WTC11 (cell line): ENCODE measurements around the gene IDE. TPM values are rescaled to one million over a fixed set of nuclear protein-coding genes. Genes with fewer than 3 reads are reported as not detected.
A peak's percentile ranks its signal among the peaks of the same experiment; 100 is the strongest.

Experiments used
- ELF4 ChIP-seq: sonication (generic); formaldehyde crosslinking; IDR thresholded peaks from 2 replicates; pipeline ENCODE4 v1.8.1; 2022; ENCODE audit warnings: low read depth, mild to moderate bottlenecking, moderate library complexity, missing genetic modification reagents
- EMX1 ChIP-seq: fragments of 250-450 bp; sonication (Bioruptor Pico); IDR thresholded peaks from 2 replicates; pipeline ENCODE4 v1.8.0; 2021; ENCODE audit warnings: mild to moderate bottlenecking
- GABPB1 ChIP-seq: sonication (generic); formaldehyde crosslinking; IDR thresholded peaks from 2 replicates; pipeline ENCODE4 v1.8.1; 2023; ENCODE audit warnings: mild to moderate bottlenecking, missing genetic modification reagents
- IRF2 ChIP-seq: sonication (generic); formaldehyde crosslinking; IDR thresholded peaks from 2 replicates; pipeline ENCODE4 v1.8.0; 2022; ENCODE audit warnings: low read depth, missing genetic modification reagents, borderline replicate concordance
- JAZF1 ChIP-seq: fragments of 250-450 bp; sonication (Bioruptor Pico); IDR thresholded peaks from 2 replicates; pipeline ENCODE4 v1.9.0; 2021; ENCODE audit warnings: moderate library complexity, mild to moderate bottlenecking, inconsistent platforms
- MXD4 ChIP-seq: fragments of 250-450 bp; sonication (Bioruptor Pico); IDR thresholded peaks from 2 replicates; pipeline ENCODE4 v1.8.0; 2021; ENCODE audit warnings: mild to moderate bottlenecking, moderate library complexity, borderline replicate concordance
- OVOL2 ChIP-seq: fragments of 250-450 bp; sonication (Bioruptor Pico); IDR thresholded peaks from 2 replicates; pipeline ENCODE4 v1.9.0; 2021; ENCODE audit warnings: mild to moderate bottlenecking, borderline replicate concordance
- TEAD4 ChIP-seq: sonication (generic); formaldehyde crosslinking; IDR thresholded peaks from 2 replicates; pipeline ENCODE4 v1.8.0; 2022; ENCODE audit warnings: mild to moderate bottlenecking, missing genetic modification reagents
- TP53 ChIP-seq: sonication (generic); formaldehyde crosslinking; IDR thresholded peaks from 2 replicates; pipeline ENCODE4 v1.8.1; 2023; ENCODE audit warnings: mild to moderate bottlenecking, missing genetic modification reagents
- total RNA-seq: library from RNA; stranded (reverse); gene quantifications from 3 replicates; pipeline ENCODE4 v1.2.3, GENCODE V29; 2021
- TF ChIP-seq, protein P1 (sequence below): fragments of 250-450 bp; sonication (Bioruptor Pico); IDR thresholded peaks from 2 replicates; pipeline ENCODE4 v1.9.0; 2021; ENCODE audit warnings: mild to moderate bottlenecking, borderline replicate concordance
- TF ChIP-seq, protein P2 (sequence below): sonication (generic); formaldehyde crosslinking; IDR thresholded peaks from 2 replicates; pipeline ENCODE4 v1.8.1; 2022; ENCODE audit warnings: low read depth, missing genetic modification reagents, borderline replicate concordance
- TF ChIP-seq, protein P3 (sequence below): sonication (generic); formaldehyde crosslinking; IDR thresholded peaks from 2 replicates; pipeline ENCODE4 v1.8.1; 2023; ENCODE audit warnings: mild to moderate bottlenecking, moderate library complexity, missing genetic modification reagents
- TF ChIP-seq, protein P4 (sequence below): sonication (generic); formaldehyde crosslinking; IDR thresholded peaks from 2 replicates; pipeline ENCODE4 v1.8.1; 2023; ENCODE audit warnings: mild to moderate bottlenecking, missing genetic modification reagents, moderate library complexity
- TF ChIP-seq, protein P5 (sequence below): fragments of 250-450 bp; sonication (Bioruptor Pico); IDR thresholded peaks from 2 replicates; pipeline ENCODE4 v2.1.2; 2022; ENCODE audit warnings: mild to moderate bottlenecking, moderate library complexity
- TF ChIP-seq, protein P6 (sequence below): fragments of 250-450 bp; sonication (Bioruptor Pico); conservative IDR thresholded peaks from 2 replicates; pipeline ENCODE4 v1.9.0; 2021; ENCODE audit warnings: mild to moderate bottlenecking
- TF ChIP-seq, protein P7 (sequence below): sonication (generic); formaldehyde crosslinking; IDR thresholded peaks from 2 replicates; pipeline ENCODE4 v1.8.1; 2023; ENCODE audit warnings: mild to moderate bottlenecking, missing genetic modification reagents
- TF ChIP-seq, protein P8 (sequence below): sonication (generic); formaldehyde crosslinking; IDR thresholded peaks from 2 replicates; pipeline ENCODE4 v1.8.0; 2022; ENCODE audit warnings: mild to moderate bottlenecking, missing genetic modification reagents
- TF ChIP-seq, protein P9 (sequence below): fragments of 250-450 bp; sonication (Bioruptor Pico); IDR thresholded peaks from 2 replicates; pipeline ENCODE4 v1.9.0; 2021; ENCODE audit warnings: mild to moderate bottlenecking

IDE gene
- total RNA-seq, 1 experiment from 2014 or later: 50.5 TPM

DNA sequence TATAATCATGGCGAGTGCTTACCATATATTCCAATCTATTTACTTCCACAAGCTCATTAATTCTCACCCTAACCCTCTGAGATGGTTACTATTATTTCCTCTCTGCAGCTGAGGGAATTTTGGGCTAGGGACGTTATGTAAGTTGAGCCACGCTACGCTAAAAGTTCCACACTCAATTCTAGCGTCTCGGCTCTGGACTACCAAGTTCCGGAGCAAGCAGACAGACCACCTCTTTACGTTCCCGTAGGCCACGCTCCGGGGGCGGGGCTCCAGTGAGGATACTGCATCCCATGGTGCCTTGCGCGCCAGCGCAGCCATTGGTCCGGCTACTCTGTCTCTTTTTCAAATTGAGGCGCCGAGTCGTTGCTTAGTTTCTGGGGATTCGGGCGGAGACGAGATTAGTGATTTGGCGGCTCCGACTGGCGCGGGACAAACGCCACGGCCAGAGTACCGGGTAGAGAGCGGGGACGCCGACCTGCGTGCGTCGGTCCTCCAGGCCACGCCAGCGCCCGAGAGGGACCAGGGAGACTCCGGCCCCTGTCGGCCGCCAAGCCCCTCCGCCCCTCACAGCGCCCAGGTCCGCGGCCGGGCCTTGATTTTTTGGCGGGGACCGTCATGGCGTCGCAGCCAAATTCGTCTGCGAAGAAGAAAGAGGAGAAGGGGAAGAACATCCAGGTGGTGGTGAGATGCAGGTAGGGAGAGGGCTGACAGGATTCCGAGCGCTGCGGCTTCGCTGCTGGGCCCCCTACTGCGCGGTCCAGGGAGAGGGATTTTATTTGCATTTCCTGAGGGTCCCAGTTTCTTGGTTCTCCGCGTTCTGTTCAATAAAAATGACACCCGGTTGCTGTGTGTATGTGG is 19.1 kb upstream of the IDE start, which contains the start of gene KIF11 (continued):
- TF ChIP-seq, protein P1, sequence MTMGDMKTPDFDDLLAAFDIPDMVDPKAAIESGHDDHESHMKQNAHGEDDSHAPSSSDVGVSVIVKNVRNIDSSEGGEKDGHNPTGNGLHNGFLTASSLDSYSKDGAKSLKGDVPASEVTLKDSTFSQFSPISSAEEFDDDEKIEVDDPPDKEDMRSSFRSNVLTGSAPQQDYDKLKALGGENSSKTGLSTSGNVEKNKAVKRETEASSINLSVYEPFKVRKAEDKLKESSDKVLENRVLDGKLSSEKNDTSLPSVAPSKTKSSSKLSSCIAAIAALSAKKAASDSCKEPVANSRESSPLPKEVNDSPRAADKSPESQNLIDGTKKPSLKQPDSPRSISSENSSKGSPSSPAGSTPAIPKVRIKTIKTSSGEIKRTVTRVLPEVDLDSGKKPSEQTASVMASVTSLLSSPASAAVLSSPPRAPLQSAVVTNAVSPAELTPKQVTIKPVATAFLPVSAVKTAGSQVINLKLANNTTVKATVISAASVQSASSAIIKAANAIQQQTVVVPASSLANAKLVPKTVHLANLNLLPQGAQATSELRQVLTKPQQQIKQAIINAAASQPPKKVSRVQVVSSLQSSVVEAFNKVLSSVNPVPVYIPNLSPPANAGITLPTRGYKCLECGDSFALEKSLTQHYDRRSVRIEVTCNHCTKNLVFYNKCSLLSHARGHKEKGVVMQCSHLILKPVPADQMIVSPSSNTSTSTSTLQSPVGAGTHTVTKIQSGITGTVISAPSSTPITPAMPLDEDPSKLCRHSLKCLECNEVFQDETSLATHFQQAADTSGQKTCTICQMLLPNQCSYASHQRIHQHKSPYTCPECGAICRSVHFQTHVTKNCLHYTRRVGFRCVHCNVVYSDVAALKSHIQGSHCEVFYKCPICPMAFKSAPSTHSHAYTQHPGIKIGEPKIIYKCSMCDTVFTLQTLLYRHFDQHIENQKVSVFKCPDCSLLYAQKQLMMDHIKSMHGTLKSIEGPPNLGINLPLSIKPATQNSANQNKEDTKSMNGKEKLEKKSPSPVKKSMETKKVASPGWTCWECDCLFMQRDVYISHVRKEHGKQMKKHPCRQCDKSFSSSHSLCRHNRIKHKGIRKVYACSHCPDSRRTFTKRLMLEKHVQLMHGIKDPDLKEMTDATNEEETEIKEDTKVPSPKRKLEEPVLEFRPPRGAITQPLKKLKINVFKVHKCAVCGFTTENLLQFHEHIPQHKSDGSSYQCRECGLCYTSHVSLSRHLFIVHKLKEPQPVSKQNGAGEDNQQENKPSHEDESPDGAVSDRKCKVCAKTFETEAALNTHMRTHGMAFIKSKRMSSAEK (CRISPR knock-in tag): no peak
- TF ChIP-seq, protein P2, sequence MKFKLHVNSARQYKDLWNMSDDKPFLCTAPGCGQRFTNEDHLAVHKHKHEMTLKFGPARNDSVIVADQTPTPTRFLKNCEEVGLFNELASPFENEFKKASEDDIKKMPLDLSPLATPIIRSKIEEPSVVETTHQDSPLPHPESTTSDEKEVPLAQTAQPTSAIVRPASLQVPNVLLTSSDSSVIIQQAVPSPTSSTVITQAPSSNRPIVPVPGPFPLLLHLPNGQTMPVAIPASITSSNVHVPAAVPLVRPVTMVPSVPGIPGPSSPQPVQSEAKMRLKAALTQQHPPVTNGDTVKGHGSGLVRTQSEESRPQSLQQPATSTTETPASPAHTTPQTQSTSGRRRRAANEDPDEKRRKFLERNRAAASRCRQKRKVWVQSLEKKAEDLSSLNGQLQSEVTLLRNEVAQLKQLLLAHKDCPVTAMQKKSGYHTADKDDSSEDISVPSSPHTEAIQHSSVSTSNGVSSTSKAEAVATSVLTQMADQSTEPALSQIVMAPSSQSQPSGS (CRISPR knock-in tag): no peak
- TF ChIP-seq, protein P3, sequence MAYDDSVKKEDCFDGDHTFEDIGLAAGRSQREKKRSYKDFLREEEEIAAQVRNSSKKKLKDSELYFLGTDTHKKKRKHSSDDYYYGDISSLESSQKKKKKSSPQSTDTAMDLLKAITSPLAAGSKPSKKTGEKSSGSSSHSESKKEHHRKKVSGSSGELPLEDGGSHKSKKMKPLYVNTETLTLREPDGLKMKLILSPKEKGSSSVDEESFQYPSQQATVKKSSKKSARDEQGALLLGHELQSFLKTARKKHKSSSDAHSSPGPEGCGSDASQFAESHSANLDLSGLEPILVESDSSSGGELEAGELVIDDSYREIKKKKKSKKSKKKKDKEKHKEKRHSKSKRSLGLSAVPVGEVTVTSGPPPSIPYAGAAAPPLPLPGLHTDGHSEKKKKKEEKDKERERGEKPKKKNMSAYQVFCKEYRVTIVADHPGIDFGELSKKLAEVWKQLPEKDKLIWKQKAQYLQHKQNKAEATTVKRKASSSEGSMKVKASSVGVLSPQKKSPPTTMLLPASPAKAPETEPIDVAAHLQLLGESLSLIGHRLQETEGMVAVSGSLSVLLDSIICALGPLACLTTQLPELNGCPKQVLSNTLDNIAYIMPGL (CRISPR knock-in tag): peak; percentile 52; the same call in 1 of the 2 replicates
- no peak for TF ChIP-seq MXD4 (CRISPR knock-in tag)
- TF ChIP-seq, protein P4, sequence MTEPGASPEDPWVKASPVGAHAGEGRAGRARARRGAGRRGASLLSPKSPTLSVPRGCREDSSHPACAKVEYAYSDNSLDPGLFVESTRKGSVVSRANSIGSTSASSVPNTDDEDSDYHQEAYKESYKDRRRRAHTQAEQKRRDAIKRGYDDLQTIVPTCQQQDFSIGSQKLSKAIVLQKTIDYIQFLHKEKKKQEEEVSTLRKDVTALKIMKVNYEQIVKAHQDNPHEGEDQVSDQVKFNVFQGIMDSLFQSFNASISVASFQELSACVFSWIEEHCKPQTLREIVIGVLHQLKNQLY: no peak
- no peak for TF ChIP-seq JAZF1 (CRISPR knock-in tag)
- TF ChIP-seq, protein P5, sequence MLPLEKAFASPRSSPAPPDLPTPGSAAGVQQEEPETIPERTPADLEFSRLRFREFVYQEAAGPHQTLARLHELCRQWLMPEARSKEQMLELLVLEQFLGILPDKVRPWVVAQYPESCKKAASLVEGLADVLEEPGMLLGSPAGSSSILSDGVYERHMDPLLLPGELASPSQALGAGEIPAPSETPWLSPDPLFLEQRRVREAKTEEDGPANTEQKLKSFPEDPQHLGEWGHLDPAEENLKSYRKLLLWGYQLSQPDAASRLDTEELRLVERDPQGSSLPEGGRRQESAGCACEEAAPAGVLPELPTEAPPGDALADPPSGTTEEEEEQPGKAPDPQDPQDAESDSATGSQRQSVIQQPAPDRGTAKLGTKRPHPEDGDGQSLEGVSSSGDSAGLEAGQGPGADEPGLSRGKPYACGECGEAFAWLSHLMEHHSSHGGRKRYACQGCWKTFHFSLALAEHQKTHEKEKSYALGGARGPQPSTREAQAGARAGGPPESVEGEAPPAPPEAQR (CRISPR knock-in tag): no peak
- TF ChIP-seq OVOL2: no peak
- no peak for TF ChIP-seq TEAD4
- no peak for TF ChIP-seq ELF4 (CRISPR knock-in tag)
- peak; percentile 40 for TF ChIP-seq GABPB1 (CRISPR knock-in tag)
- TF ChIP-seq, protein P6, sequence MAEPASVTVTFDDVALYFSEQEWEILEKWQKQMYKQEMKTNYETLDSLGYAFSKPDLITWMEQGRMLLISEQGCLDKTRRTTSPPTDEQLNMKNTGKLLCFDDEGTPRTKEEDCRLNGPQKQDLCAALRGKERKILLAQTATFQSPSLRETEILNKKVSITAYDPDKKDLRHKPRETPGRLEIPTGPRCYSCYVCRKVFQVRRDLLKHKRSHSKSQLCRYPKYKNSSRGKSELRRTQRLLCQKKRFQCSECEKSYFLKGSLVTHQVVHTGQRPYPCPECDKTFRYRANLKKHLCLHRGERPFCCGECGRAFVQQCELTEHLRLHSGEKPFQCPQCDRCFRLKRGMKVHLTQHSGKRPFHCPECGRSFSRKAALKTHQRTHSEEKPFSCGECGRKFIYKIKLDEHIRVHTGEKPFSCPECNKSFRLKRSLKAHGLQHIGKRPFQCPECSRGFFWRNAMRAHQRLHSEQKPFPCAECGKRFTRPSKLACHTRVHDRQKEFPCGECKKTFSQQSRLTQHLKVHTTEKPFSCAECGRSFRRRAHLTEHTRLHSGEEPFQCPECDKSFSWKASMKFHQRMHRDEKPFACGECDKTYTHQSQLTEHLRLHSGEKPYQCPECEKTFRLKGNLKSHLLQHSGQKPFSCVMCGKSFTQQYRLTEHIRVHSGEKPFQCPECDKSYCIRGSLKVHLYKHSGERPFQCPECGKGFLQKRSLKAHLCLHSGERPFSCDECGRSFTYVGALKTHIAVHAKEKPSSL (CRISPR knock-in tag): no peak
- TF ChIP-seq EMX1 (CRISPR knock-in tag): no peak
- TF ChIP-seq, protein P7, sequence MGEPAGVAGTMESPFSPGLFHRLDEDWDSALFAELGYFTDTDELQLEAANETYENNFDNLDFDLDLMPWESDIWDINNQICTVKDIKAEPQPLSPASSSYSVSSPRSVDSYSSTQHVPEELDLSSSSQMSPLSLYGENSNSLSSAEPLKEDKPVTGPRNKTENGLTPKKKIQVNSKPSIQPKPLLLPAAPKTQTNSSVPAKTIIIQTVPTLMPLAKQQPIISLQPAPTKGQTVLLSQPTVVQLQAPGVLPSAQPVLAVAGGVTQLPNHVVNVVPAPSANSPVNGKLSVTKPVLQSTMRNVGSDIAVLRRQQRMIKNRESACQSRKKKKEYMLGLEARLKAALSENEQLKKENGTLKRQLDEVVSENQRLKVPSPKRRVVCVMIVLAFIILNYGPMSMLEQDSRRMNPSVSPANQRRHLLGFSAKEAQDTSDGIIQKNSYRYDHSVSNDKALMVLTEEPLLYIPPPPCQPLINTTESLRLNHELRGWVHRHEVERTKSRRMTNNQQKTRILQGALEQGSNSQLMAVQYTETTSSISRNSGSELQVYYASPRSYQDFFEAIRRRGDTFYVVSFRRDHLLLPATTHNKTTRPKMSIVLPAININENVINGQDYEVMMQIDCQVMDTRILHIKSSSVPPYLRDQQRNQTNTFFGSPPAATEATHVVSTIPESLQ (CRISPR knock-in tag): no peak
- TF ChIP-seq TP53 (CRISPR knock-in tag): 0 out of 2 replicates have a peak, but pooled peaks have one; percentile 75
- TF ChIP-seq IRF2 (CRISPR knock-in tag): no peak
- TF ChIP-seq, protein P8, sequence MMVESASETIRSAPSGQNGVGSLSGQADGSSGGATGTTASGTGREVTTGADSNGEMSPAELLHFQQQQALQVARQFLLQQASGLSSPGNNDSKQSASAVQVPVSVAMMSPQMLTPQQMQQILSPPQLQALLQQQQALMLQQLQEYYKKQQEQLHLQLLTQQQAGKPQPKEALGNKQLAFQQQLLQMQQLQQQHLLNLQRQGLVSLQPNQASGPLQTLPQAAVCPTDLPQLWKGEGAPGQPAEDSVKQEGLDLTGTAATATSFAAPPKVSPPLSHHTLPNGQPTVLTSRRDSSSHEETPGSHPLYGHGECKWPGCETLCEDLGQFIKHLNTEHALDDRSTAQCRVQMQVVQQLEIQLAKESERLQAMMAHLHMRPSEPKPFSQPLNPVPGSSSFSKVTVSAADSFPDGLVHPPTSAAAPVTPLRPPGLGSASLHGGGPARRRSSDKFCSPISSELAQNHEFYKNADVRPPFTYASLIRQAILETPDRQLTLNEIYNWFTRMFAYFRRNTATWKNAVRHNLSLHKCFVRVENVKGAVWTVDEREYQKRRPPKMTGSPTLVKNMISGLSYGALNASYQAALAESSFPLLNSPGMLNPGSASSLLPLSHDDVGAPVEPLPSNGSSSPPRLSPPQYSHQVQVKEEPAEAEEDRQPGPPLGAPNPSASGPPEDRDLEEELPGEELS (CRISPR knock-in tag): peak; percentile 83
- TF ChIP-seq, protein P9, sequence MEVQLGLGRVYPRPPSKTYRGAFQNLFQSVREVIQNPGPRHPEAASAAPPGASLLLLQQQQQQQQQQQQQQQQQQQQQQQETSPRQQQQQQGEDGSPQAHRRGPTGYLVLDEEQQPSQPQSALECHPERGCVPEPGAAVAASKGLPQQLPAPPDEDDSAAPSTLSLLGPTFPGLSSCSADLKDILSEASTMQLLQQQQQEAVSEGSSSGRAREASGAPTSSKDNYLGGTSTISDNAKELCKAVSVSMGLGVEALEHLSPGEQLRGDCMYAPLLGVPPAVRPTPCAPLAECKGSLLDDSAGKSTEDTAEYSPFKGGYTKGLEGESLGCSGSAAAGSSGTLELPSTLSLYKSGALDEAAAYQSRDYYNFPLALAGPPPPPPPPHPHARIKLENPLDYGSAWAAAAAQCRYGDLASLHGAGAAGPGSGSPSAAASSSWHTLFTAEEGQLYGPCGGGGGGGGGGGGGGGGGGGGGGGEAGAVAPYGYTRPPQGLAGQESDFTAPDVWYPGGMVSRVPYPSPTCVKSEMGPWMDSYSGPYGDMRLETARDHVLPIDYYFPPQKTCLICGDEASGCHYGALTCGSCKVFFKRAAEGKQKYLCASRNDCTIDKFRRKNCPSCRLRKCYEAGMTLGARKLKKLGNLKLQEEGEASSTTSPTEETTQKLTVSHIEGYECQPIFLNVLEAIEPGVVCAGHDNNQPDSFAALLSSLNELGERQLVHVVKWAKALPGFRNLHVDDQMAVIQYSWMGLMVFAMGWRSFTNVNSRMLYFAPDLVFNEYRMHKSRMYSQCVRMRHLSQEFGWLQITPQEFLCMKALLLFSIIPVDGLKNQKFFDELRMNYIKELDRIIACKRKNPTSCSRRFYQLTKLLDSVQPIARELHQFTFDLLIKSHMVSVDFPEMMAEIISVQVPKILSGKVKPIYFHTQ (CRISPR knock-in tag): no peak
